SK-N-SH (cell line): ENCODE measurements around the gene SOX30. TPM values are rescaled to one million over a fixed set of nuclear protein-coding genes. Genes with fewer than 3 reads are reported as not detected.

Experiments used
- CTCF ChIA-PET: fragments of 300-600, 350-600 bp; formaldehyde crosslinking; extraction: SDS; loops from one replicate; lab custom pipeline; 2021; lab: Yijun Ruan, JAX
- POLR2A ChIA-PET: fragments of 350-600 bp; sonication (Branson Sonifier 250); formaldehyde crosslinking; extraction: SDS; loops from one replicate; lab custom pipeline; 2020; ENCODE audit warnings: antibody characterized with exemption, inconsistent platforms; lab: Yijun Ruan, JAX
- DNase-seq: peaks from one replicate; pipeline ENCODE4 v3.0.0; 2012
- H2AFZ ChIP-seq: fragments of 200-600 bp; sonication (generic); 2 replicates; pipeline ENCODE4 v1.8.1; 2016; ENCODE audit warnings: antibody characterized with exemption, mild to moderate bottlenecking, low read depth
- H3F3A ChIP-seq: fragments of 200-600 bp; sonication (generic); replicated peaks from 2 replicates; pipeline ENCODE3; 2016; ENCODE audit warnings: antibody characterized with exemption, mild to moderate bottlenecking; ENCODE audit not compliant: insufficient read depth
- H3K27ac ChIP-seq, 2 experiments: fragments of 200-500 bp in 1 of 2; fragments of 200-600 bp in 1 of 2; sonication (Bioruptor generic) in 1 of 2; sonication (generic), shearing (Covaris generic) in 1 of 2; 2 replicates each; pipeline versions ENCODE4 v1.5.1 to v1.6.1; 2014 to 2016; ENCODE audit warnings: low read depth in 2 of 2, inconsistent platforms in 1 of 2, low read length in 1 of 2, mild to moderate bottlenecking in 1 of 2, mixed read lengths in 1 of 2
- H3K27me3 ChIP-seq: fragments of 200-600 bp; sonication (generic), shearing (Covaris generic); 2 replicates; pipeline ENCODE4 v1.6.1; 2016; ENCODE audit warnings: mixed run types; ENCODE audit not compliant: insufficient read depth
- H3K36me3 ChIP-seq, 2 experiments: fragments of 200-500 bp in 1 of 2; fragments of 200-600 bp in 1 of 2; sonication (Bioruptor generic) in 1 of 2; sonication (generic) in 1 of 2; replicated peaks in 1 of 2; 2 replicates each; pipeline versions ENCODE3 to v1.5.1; 2014 to 2016; ENCODE audit warnings: low read length in 1 of 2, mild to moderate bottlenecking in 1 of 2; ENCODE audit not compliant: insufficient read depth in 2 of 2, control insufficient read depth in 1 of 2
- H3K4me1 ChIP-seq, 2 experiments: fragments of 200-500 bp in 1 of 2; fragments of 200-600 bp in 1 of 2; sonication (Bioruptor generic) in 1 of 2; sonication (generic), shearing (Covaris generic) in 1 of 2; 2 replicates each; pipeline versions ENCODE4 v1.5.1 to v1.6.1; 2014 to 2016; ENCODE audit warnings: low read depth in 1 of 2, low read length in 1 of 2, mixed run types in 1 of 2; ENCODE audit not compliant: insufficient read depth in 2 of 2, control insufficient read depth in 1 of 2
- H3K4me2 ChIP-seq: fragments of 200-600 bp; sonication (generic), shearing (Covaris generic); 2 replicates; pipeline ENCODE4 v1.6.1; 2017; ENCODE audit warnings: mixed run types
- H3K4me3 ChIP-seq, 2 experiments: fragments of 200-500 bp in 1 of 2; fragments of 200-600 bp in 1 of 2; sonication (Bioruptor generic) in 1 of 2; sonication (generic), shearing (Covaris generic) in 1 of 2; 2 replicates each; pipeline versions ENCODE4 v1.5.1 to v1.8.1; 2014 to 2016; ENCODE audit warnings: low read depth in 2 of 2, inconsistent platforms in 1 of 2, low read length in 1 of 2, mild to moderate bottlenecking in 1 of 2, mixed read lengths in 1 of 2, moderate library complexity in 1 of 2
- H3K79me2 ChIP-seq: fragments of 200-600 bp; sonication (generic); 2 replicates; pipeline ENCODE4 v1.8.1; 2017; ENCODE audit warnings: mild to moderate bottlenecking; ENCODE audit not compliant: insufficient read depth
- H3K9ac ChIP-seq: fragments of 200-600 bp; sonication (generic); 2 replicates; pipeline ENCODE4 v1.6.1; 2017; ENCODE audit warnings: mixed run types
- H3K9me2 ChIP-seq: fragments of 200-600 bp; sonication (generic); 2 replicates; pipeline ENCODE4 v1.6.1; 2017; ENCODE audit warnings: mixed run types
- H3K9me3 ChIP-seq: fragments of 200-600 bp; sonication (generic); 2 replicates; pipeline ENCODE4 v1.6.1; 2017; ENCODE audit warnings: mixed run types, mild to moderate bottlenecking, moderate library complexity
- H4K20me1 ChIP-seq: fragments of 200-600 bp; sonication (generic); 2 replicates; pipeline ENCODE4 v1.6.1; 2017; ENCODE audit warnings: mild to moderate bottlenecking, mixed run types; ENCODE audit not compliant: insufficient read depth
- EP300 ChIP-seq, 2 experiments: IDR thresholded peaks; 2 replicates each; pipeline versions ENCODE4 v1.4.0 to v1.6.1; 2012; ENCODE audit warnings: borderline replicate concordance in 1 of 2, low read depth in 1 of 2, low read length in 1 of 2
- FOXM1 ChIP-seq: IDR thresholded peaks from 2 replicates; pipeline ENCODE4 v1.4.0; 2012; ENCODE audit warnings: low read depth, mild to moderate bottlenecking
- GABPA ChIP-seq: IDR thresholded peaks from 2 replicates; pipeline ENCODE4 v1.4.0; 2012; ENCODE audit warnings: low read depth, mild to moderate bottlenecking
- IRF3 ChIP-seq: fragments of 150-350 bp; IDR thresholded peaks from 2 replicates; pipeline ENCODE4 v1.6.1; 2016; ENCODE audit warnings: mild to moderate bottlenecking, low read depth, low read length
- MAX ChIP-seq: IDR thresholded peaks from 2 replicates; pipeline ENCODE4 v1.4.0; 2012; ENCODE audit warnings: low read depth
- MEF2A ChIP-seq: IDR thresholded peaks from 2 replicates; pipeline ENCODE4 v1.4.0; 2012; ENCODE audit warnings: low read depth, borderline replicate concordance
- MXI1 ChIP-seq: IDR thresholded peaks from 2 replicates; pipeline ENCODE4 v1.6.1; 2012; ENCODE audit warnings: mild to moderate bottlenecking, low read depth, low read length, improper control_type of control experiment
- NRF1 ChIP-seq: IDR thresholded peaks from 2 replicates; pipeline ENCODE4 v1.6.1; 2012; ENCODE audit warnings: low read depth, mild to moderate bottlenecking, low read length
- POLR2AphosphoS5 ChIP-seq: IDR thresholded peaks from 2 replicates; pipeline ENCODE4 v1.6.1; 2012; ENCODE audit warnings: low read depth, low read length
- RCOR1 ChIP-seq: fragments of 150-350 bp; IDR thresholded peaks from 2 replicates; pipeline ENCODE4 v1.6.1; 2017; ENCODE audit warnings: antibody characterized with exemption, low read length
- REST ChIP-seq: IDR thresholded peaks from 2 replicates; pipeline ENCODE4 v1.6.1; 2012; ENCODE audit warnings: mild to moderate bottlenecking, low read depth, low read length, moderate library complexity
- RXRA ChIP-seq: IDR thresholded peaks from 2 replicates; pipeline ENCODE4 v1.4.0; 2012; ENCODE audit warnings: low read depth, mild to moderate bottlenecking, borderline replicate concordance
- SIN3A ChIP-seq: IDR thresholded peaks from 2 replicates; pipeline ENCODE4 v1.6.1; 2012; ENCODE audit warnings: low read depth, mild to moderate bottlenecking, low read length, moderate library complexity, borderline replicate concordance
- SMC3 ChIP-seq: IDR thresholded peaks from 2 replicates; pipeline ENCODE4 v1.6.1; 2012; ENCODE audit warnings: low read depth, low read length, improper control_type of control experiment
- TCF12 ChIP-seq: IDR thresholded peaks from 2 replicates; pipeline ENCODE4 v1.4.0; 2012
- USF1 ChIP-seq: IDR thresholded peaks from 2 replicates; pipeline ENCODE4 v1.4.0; 2012; ENCODE audit warnings: low read depth, borderline replicate concordance
- USF2 ChIP-seq: fragments of 150-350 bp; IDR thresholded peaks from 2 replicates; pipeline ENCODE4 v1.6.1; 2017; ENCODE audit warnings: antibody characterized with exemption, low read length, low read depth, borderline replicate concordance
- ZBTB33 ChIP-seq: IDR thresholded peaks from 2 replicates; pipeline ENCODE4 v1.4.0; 2012; ENCODE audit warnings: low read depth, borderline replicate concordance
- WGBS: methylation state at CpG from one replicate; pipeline ENCODE4 v1.1.6; 2017; ENCODE audit warnings: low lambda C conversion rate; 5-methylcytosine and 5-hydroxymethylcytosine counted together
- polyA plus RNA-seq, 3 experiments: library from polyadenylated mRNA; depleted of rRNA; stranded (reverse); fragments of >200 nt; gene quantifications; 2 replicates each; pipeline ENCODE4 v1.2.3, GENCODE V29; 2012

The SOX30 gene
- polyA plus RNA-seq, 1 of the 3 experiments (the other 2 are of a cell fraction): 0.13 TPM

- no peak overlapping the region for H3K27ac ChIP-seq
- no peak overlapping the region for H2AFZ ChIP-seq
- H3K9me3 ChIP-seq: peaks cover 14% of the 10 kb centered on the region; the same call in 1 of the 2 replicates
- no peak overlapping the region for H3K4me2 ChIP-seq
- no peak overlapping the region for H3K4me3 ChIP-seq
- ChIA-PET POLR2A (no interaction called here), CTCF (interaction anchor here (1.5 kb wide), 1 partner anchor 154 kb away, joined by 3 read pairs; no protein-coding TSS in a partner anchor)
- no peaks in the 10 kb centered on the region for H4K20me1 ChIP-seq
- TF ChIP-seq RXRA (no peak), NRF1 (no peak), USF2 (no peak), MXI1 (no peak), TCF12 (no peak), SMC3 (no peak), GABPA (no peak), USF1 (no peak), FOXM1 (no peak), MAX (no peak), IRF3 (no peak), ZBTB33 (no peak), RCOR1 (no peak), POLR2AphosphoS5 (no peak), REST (no peak), MEF2A (no peak), EP300 (IDR thresholded peaks at IDR 0.05; ENCODE audit: borderline replicate concordance in 1 of 2, low read depth in 1 of 2, low read length in 1 of 2) (no peak), SIN3A (no peak)
- no peaks in the 10 kb centered on the region for H3K9me2 ChIP-seq
- no peaks in the 10 kb centered on the region for H3K4me1 ChIP-seq
- no peaks in the 10 kb centered on the region for H3K27me3 ChIP-seq
- whole genome bisulfite sequencing: 90% methylated on average over 6 of the region's 6 CpGs
- DNase-seq: no peak
- H3K79me2 ChIP-seq: no peaks in the 10 kb centered on the region
- peaks cover 5% of the 10 kb centered on the region for H3F3A ChIP-seq
- no peak overlapping the region for H3K9ac ChIP-seq
- H3K36me3 ChIP-seq: no peaks in the 10 kb centered on the region
These were observed 25.4 kb downstream of the SOX30 start for GRCh38 chr5:157626831-157627230.
